HuH-7 (cell line): Measurements from ENCODE around the gene NPAS2.

ENCODE experiments used
- DNase-seq: peaks from one replicate; pipeline ENCODE4 v3.0.0; 2011; ENCODE audit warnings: low spot score

Gene NPAS2

GRCh38 chr2:100988630-100989417, 168.9 kb downstream of the NPAS2 start:
- no peak for DNase-seq

GRCh38 chr2:100989666-100990065, 169.7 kb downstream of the NPAS2 start:
- DNase-seq: no peak

DNA sequence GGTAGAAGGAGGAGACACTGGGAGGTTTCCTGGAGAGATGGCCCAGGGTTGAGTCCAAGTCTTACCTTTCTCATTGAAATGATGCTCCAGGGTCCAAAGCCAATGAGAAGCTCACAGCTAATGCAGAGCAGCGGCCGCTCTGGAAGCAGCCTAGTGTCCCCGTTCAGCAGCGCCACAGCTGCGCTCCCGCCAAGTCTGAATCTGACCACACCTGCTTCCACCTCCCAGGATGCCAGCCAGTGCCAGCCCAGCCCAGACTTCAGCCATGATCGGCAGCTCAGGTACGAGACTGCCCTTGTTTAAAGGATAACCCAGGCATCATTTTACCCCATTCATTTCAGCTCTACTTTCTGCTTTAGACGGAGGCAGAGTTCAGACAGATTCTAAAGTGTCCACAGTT, 170.2 kb downstream of the NPAS2 start:
- no peak for DNase-seq

GRCh38 chr2:100990650-100991403, 170.9 kb downstream of the NPAS2 start:
- DNase-seq: no peak

DNA sequence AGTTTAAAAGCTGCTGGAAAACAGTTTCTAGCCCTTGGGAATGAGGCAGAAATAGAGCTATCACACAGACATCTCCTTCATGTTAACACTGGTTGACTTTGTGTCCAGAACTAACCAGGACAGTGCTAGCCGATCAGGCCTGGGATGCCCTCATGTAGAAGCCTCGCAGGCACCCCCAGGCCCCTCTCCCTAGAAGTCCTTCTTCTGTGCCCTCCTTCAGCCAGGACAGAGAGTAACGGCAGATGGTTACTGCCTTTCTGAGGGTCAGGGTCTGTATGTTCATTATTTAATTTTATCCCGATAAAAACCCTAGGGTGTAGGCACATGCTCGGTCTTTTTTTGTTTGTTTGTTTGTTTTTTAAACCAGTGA, 171.4 kb downstream of the NPAS2 start:
- DNase-seq: no peak

- no peak for DNase-seq
These were observed 172.3 kb downstream of the NPAS2 start for GRCh38 chr2:100992262-100992661.

DNA sequence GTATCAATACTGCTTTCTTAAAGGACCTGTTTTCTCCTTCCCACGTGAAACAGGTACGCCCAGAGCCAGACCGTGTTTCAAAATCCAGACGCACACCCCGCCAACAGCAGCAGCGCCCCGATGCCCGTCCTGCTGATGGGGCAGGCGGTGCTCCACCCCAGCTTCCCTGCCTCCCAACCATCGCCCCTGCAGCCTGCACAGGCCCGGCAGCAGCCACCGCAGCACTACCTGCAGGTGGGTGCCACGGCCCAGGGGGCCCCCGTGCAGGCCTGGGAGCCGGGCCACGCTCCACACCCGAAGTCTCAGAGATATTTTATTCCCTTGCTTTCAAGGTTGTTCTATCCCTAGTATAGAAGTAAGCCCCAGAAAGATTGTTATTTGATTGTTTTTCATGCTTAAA, 173.4 kb downstream of the NPAS2 start:
- DNase-seq: no peak

GRCh38 chr2:100995309-100996075, 175.6 kb downstream of the NPAS2 start:
- DNase-seq: no peak

- DNase-seq: no peak
These were observed 177.7 kb downstream of the NPAS2 start for GRCh38 chr2:100997509-100998234.

GRCh38 chr2:100998235-100998573, 178.3 kb downstream of the NPAS2 start:
- no peak for DNase-seq

- no peak for DNase-seq
These were observed 180.1 kb downstream of the NPAS2 start for GRCh38 chr2:100999995-101000394.

DNA sequence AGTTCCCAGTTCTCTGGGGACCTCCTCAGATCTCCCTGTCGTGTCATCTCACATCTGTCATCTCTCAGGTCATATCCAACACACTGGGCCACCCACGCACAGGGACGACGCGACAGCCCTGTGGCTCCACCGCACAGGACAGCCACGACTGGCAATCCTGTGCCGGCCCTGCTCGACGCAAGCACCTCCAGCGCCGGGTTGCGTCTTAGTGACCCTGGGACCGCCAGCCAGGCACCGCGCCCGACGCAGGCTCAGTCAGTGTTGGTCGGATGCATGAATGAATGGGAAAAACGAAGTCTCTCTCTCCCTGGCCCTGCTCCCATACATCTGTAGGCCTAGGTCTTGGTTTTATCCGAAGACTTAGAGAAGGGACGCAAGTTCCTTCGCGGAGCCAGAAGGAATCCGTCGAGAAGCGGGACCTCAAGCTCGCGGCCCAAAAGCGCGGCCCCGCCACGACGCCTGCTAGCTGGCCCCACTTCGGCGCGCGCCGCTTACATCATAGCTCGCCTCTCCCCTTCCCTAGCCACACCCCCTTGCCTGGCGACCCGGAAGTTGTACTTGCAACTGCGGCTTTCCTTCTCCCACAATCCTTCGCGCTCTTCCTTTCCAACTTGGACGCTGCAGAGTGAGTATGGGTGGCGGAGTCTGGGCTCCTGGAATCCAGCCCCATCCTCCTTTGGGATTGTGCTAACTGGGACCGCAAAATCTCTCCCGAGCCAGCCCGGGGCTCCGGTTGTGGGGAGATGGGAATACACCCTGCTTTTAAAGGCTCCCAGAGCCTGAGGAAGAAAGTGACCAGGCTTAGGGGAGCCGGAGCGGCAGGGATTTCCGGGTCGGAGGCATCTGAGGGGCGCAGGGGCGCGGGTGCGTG, 182.0 kb downstream of the NPAS2 start, which contains the start of gene RPL31:
Gene RPL31 (plus strand): TSS at position 599 of the 871 bp plus-strand sequence. CDS start 413 bp downstream, outside the sequence.
- DNase-seq: peak; percentile 96

DNA sequence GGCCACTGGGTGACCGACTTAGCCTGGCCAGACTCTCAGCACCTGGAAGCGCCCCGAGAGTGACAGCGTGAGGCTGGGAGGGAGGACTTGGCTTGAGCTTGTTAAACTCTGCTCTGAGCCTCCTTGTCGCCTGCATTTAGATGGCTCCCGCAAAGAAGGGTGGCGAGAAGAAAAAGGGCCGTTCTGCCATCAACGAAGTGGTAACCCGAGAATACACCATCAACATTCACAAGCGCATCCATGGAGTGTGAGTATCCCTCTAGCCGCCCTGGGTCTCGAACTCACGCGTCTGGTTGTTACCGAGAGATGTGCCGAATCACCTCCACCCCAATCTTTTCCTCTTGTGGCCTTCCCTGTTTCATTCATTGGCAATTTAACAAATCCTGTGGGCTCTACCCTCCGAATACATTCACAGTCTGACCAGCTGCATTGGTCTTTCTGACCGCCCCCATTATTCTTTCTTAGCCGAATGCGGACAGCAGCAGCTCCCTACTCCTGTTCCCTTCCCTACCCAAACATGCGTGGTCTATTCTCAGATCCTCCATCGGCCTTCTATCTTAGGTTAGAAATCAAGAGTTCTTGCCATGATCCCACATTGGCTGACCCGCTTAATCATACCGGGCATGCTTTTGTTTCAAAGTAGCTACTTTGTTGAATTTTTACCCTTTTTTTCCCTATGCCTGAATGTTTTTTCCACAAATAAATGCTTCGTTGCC, 182.8 kb downstream of the NPAS2 start:
- no peak for DNase-seq

DNA sequence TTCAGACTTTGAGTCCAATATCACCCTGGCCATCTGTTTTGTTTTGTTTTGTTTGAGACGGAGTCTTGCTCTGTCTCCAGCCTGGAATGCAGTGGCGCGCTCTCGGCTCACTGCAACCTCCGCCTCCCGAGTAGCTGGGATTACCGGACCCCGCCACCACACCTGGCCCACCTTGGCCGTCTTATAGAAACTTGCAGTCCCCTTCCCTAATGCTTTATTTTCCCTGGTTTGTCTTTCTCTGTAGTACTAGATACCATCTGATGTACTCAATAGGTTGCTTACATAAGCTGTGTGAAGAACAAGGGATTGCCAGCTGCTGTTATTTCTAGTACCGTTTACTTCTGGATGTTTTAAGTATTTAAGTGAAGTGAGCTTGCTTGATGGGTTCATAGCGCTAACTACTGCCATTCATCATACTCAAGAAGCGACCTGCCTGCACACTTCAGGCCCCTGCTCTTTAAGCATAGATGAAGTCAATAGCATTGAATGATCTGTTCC, 183.4 kb downstream of the NPAS2 start:
- no peak for DNase-seq

DNA sequence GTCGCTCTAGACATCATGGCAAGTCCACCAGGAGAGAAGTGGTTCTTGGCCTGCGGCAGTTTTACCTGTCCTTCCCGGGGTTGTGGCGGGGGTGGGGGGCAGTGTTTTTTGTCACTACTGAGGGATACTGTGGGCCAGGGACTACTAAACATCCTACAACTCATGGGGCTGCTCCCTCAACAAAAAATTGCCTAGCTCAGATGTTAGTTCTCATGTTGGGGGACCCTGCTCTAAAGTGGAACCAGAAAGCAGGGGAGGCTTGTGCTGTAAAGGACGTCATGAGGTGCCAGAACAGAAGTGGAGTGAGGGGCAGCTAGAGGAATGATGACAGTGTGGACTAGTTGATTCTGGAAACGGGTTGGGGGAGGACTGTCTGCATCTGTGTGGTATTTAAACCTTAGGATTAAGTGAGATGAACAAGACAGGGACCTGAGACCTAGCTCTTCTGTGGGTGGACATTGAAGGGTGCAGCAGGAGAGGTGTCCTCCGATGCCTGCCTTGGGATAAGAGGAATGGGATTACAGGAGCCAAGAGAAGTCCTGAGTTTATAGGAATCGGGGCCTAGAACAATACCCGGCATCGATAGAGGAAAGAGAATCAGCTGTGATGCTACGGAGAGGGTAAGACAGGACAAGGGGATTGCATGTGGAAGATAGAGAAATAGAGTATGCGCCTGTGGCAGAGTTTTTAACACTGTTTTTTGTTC, 184.8 kb downstream of the NPAS2 start:
- DNase-seq: no peak

DNA sequence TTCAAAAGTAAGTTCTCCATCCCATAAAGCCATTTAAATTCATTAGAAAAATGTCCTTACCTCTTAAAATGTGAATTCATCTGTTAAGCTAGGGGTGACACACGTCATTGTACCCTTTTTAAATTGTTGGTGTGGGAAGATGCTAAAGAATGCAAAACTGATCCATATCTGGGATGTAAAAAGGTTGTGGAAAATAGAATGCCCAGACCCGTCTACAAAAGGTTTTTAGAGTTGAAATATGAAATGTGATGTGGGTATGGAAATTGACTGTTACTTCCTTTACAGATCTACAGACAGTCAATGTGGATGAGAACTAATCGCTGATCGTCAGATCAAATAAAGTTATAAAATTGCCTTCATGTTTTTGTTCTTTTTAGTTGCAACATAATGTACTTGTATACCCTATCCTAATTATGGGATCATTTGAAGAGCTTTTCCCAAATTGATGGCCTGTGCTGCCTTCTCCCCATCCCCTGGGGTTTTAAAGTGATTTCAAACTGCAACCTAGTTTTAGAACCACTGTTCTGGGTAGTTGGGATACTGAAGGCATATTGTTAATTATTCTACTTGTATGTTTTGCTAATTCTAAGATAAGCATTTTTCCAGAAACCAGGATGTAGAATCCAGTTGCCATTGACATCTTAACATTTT, 186.3 kb downstream of the NPAS2 start:
- DNase-seq: no peak

- no peak for DNase-seq
These were observed 187.7 kb downstream of the NPAS2 start for GRCh38 chr2:101007415-101008345.

DNA sequence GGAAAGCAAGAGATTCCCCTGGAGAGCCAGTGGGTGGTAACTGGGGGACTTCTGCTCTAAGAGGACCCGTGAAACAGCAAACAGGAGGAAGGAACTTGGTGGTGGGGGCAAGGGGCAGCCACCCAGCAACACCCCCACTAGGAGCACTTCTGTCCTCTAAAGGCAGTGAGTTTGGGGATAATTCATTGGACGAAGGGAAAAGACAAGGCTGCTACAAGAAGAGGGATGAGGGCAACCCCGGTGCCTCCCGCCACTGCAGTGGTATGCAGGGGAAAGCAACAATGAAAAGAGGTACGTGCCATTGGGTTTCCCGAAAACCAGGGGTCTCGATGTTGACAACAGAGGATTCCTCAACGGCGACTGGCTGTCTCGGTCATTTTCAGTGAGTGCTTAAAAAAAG, 191.2 kb downstream of the NPAS2 start:
- DNase-seq: no peak
